Measurements from ENCODE around the gene CSNK2A3. TPM values are rescaled to one million over a fixed set of nuclear protein-coding genes. Genes with fewer than 3 reads are reported as not detected.

The CSNK2A3 gene
- total RNA-seq, 1 experiment from 2014 or later: 1.7 TPM

DNA sequence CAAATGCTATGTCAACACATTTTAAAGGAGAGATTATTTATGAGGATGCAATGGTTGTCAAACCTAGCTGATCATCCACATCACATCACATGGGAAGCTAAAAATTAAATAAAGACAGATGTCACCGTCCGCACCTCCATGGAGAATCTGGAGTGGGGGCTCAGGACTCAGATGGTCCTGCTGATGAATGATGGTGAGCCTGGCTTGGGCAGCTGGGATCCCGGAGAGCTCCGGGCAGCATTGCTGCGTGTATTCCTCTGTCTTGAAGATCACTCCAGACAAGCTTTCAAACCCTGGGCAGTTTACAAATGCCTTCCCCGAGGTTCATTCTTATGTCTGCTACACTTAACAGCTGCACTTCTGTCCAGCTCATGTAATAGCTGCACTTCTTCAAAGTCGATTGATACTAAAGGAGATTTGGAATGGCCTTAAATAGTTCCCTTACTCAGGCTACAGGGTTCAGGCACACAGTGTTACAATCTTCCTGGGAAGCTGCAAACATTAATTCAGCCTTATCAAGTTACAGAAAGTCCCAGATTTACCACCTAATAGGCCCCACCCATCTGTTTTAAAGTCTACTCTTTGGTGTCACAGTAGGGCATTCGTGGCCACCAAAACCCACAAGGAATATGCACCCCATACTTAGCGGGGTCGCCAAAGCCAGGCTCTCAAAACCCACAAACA lies 34.7 kb upstream of the CSNK2A3 start:
- Histone ChIP-seq H3K9ac (ENCODE audit: extremely low read depth, insufficient read length, low read length) (no peak overlapping the region), H3K4me1 (ENCODE audit: insufficient read depth, low read length) (no peaks in the 10 kb centered on the region; the same call in 1 of the 2 replicates), H4K91ac (ENCODE audit: insufficient read length, low read depth, low read length) (no peak overlapping the region), H2AK5ac (ENCODE audit: insufficient read length, low read length) (no peak overlapping the region), H3K4me2 (ENCODE audit: insufficient read depth, insufficient read length, low read length) (no peak overlapping the region), H3K23me2 (ENCODE audit: insufficient read length, low read depth, low read length, poor library complexity, severe bottlenecking) (no peaks in the 10 kb centered on the region), H3K79me2 (ENCODE audit: insufficient read depth, low read length) (no peaks in the 10 kb centered on the region), H4K5ac (ENCODE audit: insufficient read length, low read depth, low read length) (no peak overlapping the region), H2BK5ac (ENCODE audit: insufficient read length, low read length) (no peak overlapping the region), H3K27me3 (ENCODE audit: insufficient read depth, low read length) (no peaks in the 10 kb centered on the region), H4K8ac (replicated peaks; ENCODE audit: insufficient read length, low read depth, low read length) (no peak overlapping the region), H4K20me1 (ENCODE audit: control insufficient read depth, insufficient read depth, insufficient read length) (no peaks in the 10 kb centered on the region), H3K56ac (ENCODE audit: insufficient read length, low read depth, low read length) (no peak overlapping the region), H2BK15ac (ENCODE audit: low read depth, low read length) (no peak overlapping the region), H3T11ph (ENCODE audit: low read length) (no peak overlapping the region), H3K9me3 (ENCODE audit: control insufficient read depth, low read depth, low read length) (no peaks in the 10 kb centered on the region), H2BK120ac (ENCODE audit: low read depth, low read length, poor library complexity, severe bottlenecking) (no peak overlapping the region), H3K79me1 (ENCODE audit: insufficient read depth, low read depth, low read length, poor library complexity, severe bottlenecking) (no peaks in the 10 kb centered on the region), H3K4ac (ENCODE audit: low read depth, low read length) (no peak overlapping the region), H3K23ac (ENCODE audit: insufficient read length, low read depth, low read length) (no peak overlapping the region), H2BK20ac (ENCODE audit: low read depth, low read length, poor library complexity, severe bottlenecking) (no peak overlapping the region), H3K18ac (ENCODE audit: insufficient read length, low read depth, low read length) (no peak overlapping the region), H3K27ac (ENCODE audit: insufficient read length, low read depth, low read length) (no peak overlapping the region), H3K14ac (ENCODE audit: insufficient read depth, low read length) (no peak overlapping the region), H2BK12ac (ENCODE audit: insufficient read length, low read depth, low read length) (no peak overlapping the region), H2AFZ (ENCODE audit: low read length) (no peak overlapping the region)
- no peak overlapping the region for H3K27ac Mint-ChIP-seq
- H3K27me3 Mint-ChIP-seq (ENCODE audit: low read depth): peaks cover 2% of the 10 kb centered on the region
- DNase-seq: no peak
- H3K4me1 Mint-ChIP-seq: peaks cover 16 to 25% of the 10 kb centered on the region in 2 experiments
- no CpG with 5 or more reads among the region's 10 CpGs for WGBS (ENCODE audit: extremely low coverage, insufficient read length, low lambda C conversion rate)
- no peak for TF ChIP-seq CTCF (conservative IDR thresholded peaks at IDR 0.05)
- H3K4me3 Mint-ChIP-seq: no peak overlapping the region
- peaks cover 0 to 2% (median 0%) of the 10 kb centered on the region in 3 experiments; a peak in 2 of 7 replicates for H3K36me3 Mint-ChIP-seq (ENCODE audit: insufficient read depth in 1 of 3, low read depth in 3 of 3)
- peaks cover 0 to 4% of the 10 kb centered on the region in 2 experiments; a peak in 1 of 5 replicates for H3K9me3 Mint-ChIP-seq

Data from H9 (cell line).